Caco-2 (cell line): Measurements from ENCODE around the gene CBX2. TPM values are rescaled to one million over a fixed set of nuclear protein-coding genes. Genes with fewer than 3 reads are reported as not detected.

ENCODE experiments used
- BruUV-seq: library from RNA; stranded (reverse); fragments of 400-500 nt; replicated peaks from 2 replicates; lab custom pipeline; 2021; lab: Mats Ljungman, UMichigan
- CTCF ChIA-PET: fragments of 300-600 bp; sonication (Branson Sonifier 250); formaldehyde crosslinking; loops from one replicate; lab custom pipeline; 2022; ENCODE audit warnings: antibody characterized with exemption; lab: Charles Lee
- POLR2A ChIA-PET: fragments of 300-600 bp; sonication (Branson Sonifier 250); formaldehyde crosslinking; loops from one replicate; lab custom pipeline; 2022; ENCODE audit warnings: antibody characterized with exemption; lab: Charles Lee
- DNase-seq, 2 experiments: peaks; one replicate each; pipeline versions ENCODE4 v3.0.0 to v3.0.0-alpha.2; 2020 to 2022
- H3K27me3 ChIP-seq: replicated peaks from 2 replicates; pipeline ENCODE4 v1.6.0; 2011; ENCODE audit warnings: low read length; ENCODE audit not compliant: control insufficient read depth, insufficient read depth
- H3K36me3 ChIP-seq: 2 replicates; pipeline ENCODE4 v1.5.1; 2011; ENCODE audit warnings: low read length; ENCODE audit not compliant: control insufficient read depth, insufficient read depth
- H3K4me1 ChIP-seq: fragments of 250-450 bp; sonication (Bioruptor Pico); 2 replicates; pipeline ENCODE4 v1.5.1; 2020; ENCODE audit warnings: mild to moderate bottlenecking
- H3K4me3 ChIP-seq: 2 replicates; pipeline ENCODE4 v1.5.1; 2011; ENCODE audit warnings: low read depth, mild to moderate bottlenecking, control low read depth, low read length
- H3K9me3 ChIP-seq: fragments of 250-450 bp; sonication (Bioruptor Pico); 2 replicates; pipeline ENCODE4 v1.5.1; 2020; ENCODE audit warnings: mild to moderate bottlenecking, moderate library complexity
- H3K27ac Mint-ChIP-seq: one replicate; pipeline ENCODE4 v1.8.0; 2022; ENCODE audit warnings: mixed read lengths; ENCODE audit not compliant: unreplicated experiment
- H3K27me3 Mint-ChIP-seq: one replicate; pipeline ENCODE4 v1.8.0; 2022; ENCODE audit warnings: mixed read lengths; ENCODE audit not compliant: insufficient read depth, unreplicated experiment
- H3K36me3 Mint-ChIP-seq: one replicate; pipeline ENCODE4 v1.8.0; 2022; ENCODE audit warnings: mild to moderate bottlenecking, mixed read lengths; ENCODE audit not compliant: insufficient read depth, unreplicated experiment
- H3K4me1 Mint-ChIP-seq: one replicate; pipeline ENCODE4 v1.8.0; 2022; ENCODE audit warnings: low read depth, mixed read lengths; ENCODE audit not compliant: unreplicated experiment
- H3K4me3 Mint-ChIP-seq: one replicate; pipeline ENCODE4 v1.8.0; 2022; ENCODE audit warnings: mild to moderate bottlenecking, moderate library complexity, mixed read lengths; ENCODE audit not compliant: unreplicated experiment
- H3K9me3 Mint-ChIP-seq: one replicate; pipeline ENCODE4 v1.8.0; 2022; ENCODE audit warnings: mixed read lengths; ENCODE audit not compliant: unreplicated experiment
- intact Hi-C: fragments of 100-400 bp; cut with micrococcal nuclease; formaldehyde crosslinking; loops from one replicate; pipeline ENCODE4 v1.10.0; 2022; ENCODE audit not compliant: unreplicated experiment
- total RNA-seq: library from RNA; stranded (reverse); gene quantifications from 2 replicates; pipeline ENCODE4 v1.2.3, GENCODE V29; 2022
- TF ChIP-seq, protein P1 (sequence below), 2 experiments: fragments of 200-600 bp in 1 of 2; IDR thresholded peaks; 1 replicate in 1 of 2; 2 replicates in 1 of 2; pipeline versions ENCODE4 v1.5.1 to v1.8.0; 2011 to 2022; ENCODE audit warnings: antibody characterized with exemption in 1 of 2, control low read depth in 1 of 2, inconsistent platforms in 1 of 2, low read depth in 1 of 2, low read length in 1 of 2, mild to moderate bottlenecking in 1 of 2, moderate library complexity in 1 of 2; ENCODE audit not compliant: insufficient read depth in 1 of 2, severe bottlenecking in 1 of 2, unreplicated experiment in 1 of 2

Gene CBX2
- total RNA-seq, 1 experiment from 2014 or later, result 52.8 TPM

GRCh38 chr17:79760197-79760906 is 17.6 kb upstream of the CBX2 start:
- no peaks in the 10 kb centered on the region for H3K36me3 ChIP-seq
- no peaks in the 10 kb centered on the region for H3K27me3 Mint-ChIP-seq
- no peaks in the 10 kb centered on the region for H3K9me3 Mint-ChIP-seq
- no peak overlapping the region for H3K4me3 Mint-ChIP-seq
- no peaks in the 10 kb centered on the region for H3K36me3 Mint-ChIP-seq
- no peaks in the 10 kb centered on the region for H3K27me3 ChIP-seq
- CTCF ChIA-PET, result no interaction called here
- DNase-seq, result no peak
- BruUV-seq, result no TSS peak
- H3K4me1 ChIP-seq, result no peaks in the 10 kb centered on the region
- H3K4me1 Mint-ChIP-seq, result no peaks in the 10 kb centered on the region
- no peaks in the 10 kb centered on the region for H3K9me3 ChIP-seq
- POLR2A ChIA-PET, result interaction anchor here (0.6 kb wide), 1 partner anchor 15 kb away, joined by 4 read pairs; no protein-coding TSS in a partner anchor
- no peak overlapping the region for H3K27ac Mint-ChIP-seq
- no peak overlapping the region for H3K4me3 ChIP-seq
- intact Hi-C loops, result no loop called here
- TF ChIP-seq, protein P1, sequence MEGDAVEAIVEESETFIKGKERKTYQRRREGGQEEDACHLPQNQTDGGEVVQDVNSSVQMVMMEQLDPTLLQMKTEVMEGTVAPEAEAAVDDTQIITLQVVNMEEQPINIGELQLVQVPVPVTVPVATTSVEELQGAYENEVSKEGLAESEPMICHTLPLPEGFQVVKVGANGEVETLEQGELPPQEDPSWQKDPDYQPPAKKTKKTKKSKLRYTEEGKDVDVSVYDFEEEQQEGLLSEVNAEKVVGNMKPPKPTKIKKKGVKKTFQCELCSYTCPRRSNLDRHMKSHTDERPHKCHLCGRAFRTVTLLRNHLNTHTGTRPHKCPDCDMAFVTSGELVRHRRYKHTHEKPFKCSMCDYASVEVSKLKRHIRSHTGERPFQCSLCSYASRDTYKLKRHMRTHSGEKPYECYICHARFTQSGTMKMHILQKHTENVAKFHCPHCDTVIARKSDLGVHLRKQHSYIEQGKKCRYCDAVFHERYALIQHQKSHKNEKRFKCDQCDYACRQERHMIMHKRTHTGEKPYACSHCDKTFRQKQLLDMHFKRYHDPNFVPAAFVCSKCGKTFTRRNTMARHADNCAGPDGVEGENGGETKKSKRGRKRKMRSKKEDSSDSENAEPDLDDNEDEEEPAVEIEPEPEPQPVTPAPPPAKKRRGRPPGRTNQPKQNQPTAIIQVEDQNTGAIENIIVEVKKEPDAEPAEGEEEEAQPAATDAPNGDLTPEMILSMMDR (IDR thresholded peaks at IDR 0.05; ENCODE audit: insufficient read depth in 1 of 2, low read depth in 1 of 2, low read length in 1 of 2, severe bottlenecking in 1 of 2, unreplicated experiment in 1 of 2), result no peak

GRCh38 chr17:79761894-79762589 is 15.9 kb upstream of the CBX2 start:
- ChIA-PET POLR2A (interaction anchor here (0.6 kb wide), 2 partner anchors 34 to 35 kb away, joined by 3 to 7 read pairs; no protein-coding TSS in a partner anchor), CTCF (no interaction called here)
- Histone ChIP-seq H3K4me3 (no peak overlapping the region), H3K9me3 (no peaks in the 10 kb centered on the region), H3K27me3 (no peaks in the 10 kb centered on the region), H3K36me3 (no peaks in the 10 kb centered on the region), H3K4me1 (no peaks in the 10 kb centered on the region)
- intact Hi-C loops, result no loop called here
- Mint-ChIP-seq H3K27ac (no peak overlapping the region), H3K27me3 (no peaks in the 10 kb centered on the region), H3K4me1 (no peaks in the 10 kb centered on the region), H3K4me3 (no peak overlapping the region), H3K9me3 (no peaks in the 10 kb centered on the region), H3K36me3 (no peaks in the 10 kb centered on the region)
- no peak for DNase-seq
- BruUV-seq, result no TSS peak
- TF ChIP-seq, protein P1 (IDR thresholded peaks at IDR 0.05; ENCODE audit: insufficient read depth in 1 of 2, low read depth in 1 of 2, low read length in 1 of 2, severe bottlenecking in 1 of 2, unreplicated experiment in 1 of 2), result no peak

DNA sequence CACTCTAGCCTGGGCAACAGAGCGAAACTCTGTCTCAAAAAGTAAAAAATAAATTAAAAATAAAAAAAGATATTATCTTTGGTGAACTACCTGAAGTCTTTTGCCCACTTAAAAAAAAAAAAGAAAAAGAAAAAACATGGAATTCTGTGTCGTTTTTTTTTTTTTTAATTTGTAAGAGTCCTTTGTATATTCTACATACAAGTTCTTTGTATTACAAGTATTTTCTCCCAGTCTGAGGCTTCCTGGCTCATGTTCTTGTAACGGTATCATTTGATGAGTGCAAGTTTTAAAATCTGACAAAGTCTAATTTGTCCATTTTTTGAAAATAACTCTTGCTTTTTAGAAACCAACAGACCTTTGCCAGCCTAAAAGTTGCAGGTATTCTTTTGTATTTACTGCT is 12.2 kb upstream of the CBX2 start:
- Histone ChIP-seq H3K4me1 (no peaks in the 10 kb centered on the region), H3K4me3 (no peak overlapping the region), H3K36me3 (no peaks in the 10 kb centered on the region), H3K27me3 (no peaks in the 10 kb centered on the region), H3K9me3 (no peaks in the 10 kb centered on the region)
- Mint-ChIP-seq H3K27me3 (no peaks in the 10 kb centered on the region), H3K4me1 (no peaks in the 10 kb centered on the region), H3K27ac (no peak overlapping the region), H3K36me3 (no peaks in the 10 kb centered on the region), H3K4me3 (no peak overlapping the region), H3K9me3 (no peaks in the 10 kb centered on the region)
- POLR2A ChIA-PET, result no interaction called here
- TF ChIP-seq, protein P1 (IDR thresholded peaks at IDR 0.05; ENCODE audit: insufficient read depth in 1 of 2, low read depth in 1 of 2, low read length in 1 of 2, severe bottlenecking in 1 of 2, unreplicated experiment in 1 of 2), result no peak
- intact Hi-C loops, result no loop called here
- CTCF ChIA-PET, result no interaction called here
- no peak for DNase-seq
- no TSS peak for BruUV-seq
